Kidney (tissue), 14 donors: ENCODE data around the gene DTNB. TPM values are rescaled to one million over a fixed set of nuclear protein-coding genes. Genes with fewer than 3 reads are reported as not detected.

ENCODE experiments used
- DNase-seq, 5 donors: peaks; one replicate each; pipeline ENCODE4 v3.0.0-alpha.2; 2013 to 2020
- FAIRE-seq: peaks from 2 replicates; lab custom pipeline; 2012; peaks lifted over from hg19 to GRCh38; lab: Jason Lieb, UNC
- H3K27ac ChIP-seq, 2 donors: one replicate each; pipeline ENCODE4 v1.7.0; 2013; ENCODE audit warnings: low read depth in 2 of 2, low read length in 2 of 2, inconsistent platforms in 1 of 2
- H3K27me3 ChIP-seq: one replicate; pipeline ENCODE4 v1.7.1; 2013; ENCODE audit warnings: low read length, inconsistent platforms; ENCODE audit not compliant: control insufficient read depth, insufficient read depth
- H3K36me3 ChIP-seq, 3 donors: one replicate each; pipeline versions ENCODE4 v1.7.0 to v1.7.1; 2013; ENCODE audit warnings: low read length in 3 of 3, control low read depth in 1 of 3, inconsistent platforms in 1 of 3; ENCODE audit not compliant: insufficient read depth in 3 of 3, control insufficient read depth in 2 of 3
- H3K4me1 ChIP-seq, 3 donors: one replicate each; pipeline versions ENCODE4 v1.7.0 to v1.7.1; 2013; ENCODE audit warnings: low read length in 3 of 3, inconsistent platforms in 1 of 3, low read depth in 1 of 3; ENCODE audit not compliant: control insufficient read depth in 2 of 3, insufficient read depth in 2 of 3
- H3K4me3 ChIP-seq, 3 donors: one replicate each; pipeline versions ENCODE4 v1.7.0 to v1.8.1; 2013; ENCODE audit warnings: low read length in 3 of 3, control low read depth in 1 of 3, inconsistent platforms in 1 of 3
- H3K9ac ChIP-seq, 3 donors: one replicate each; pipeline versions ENCODE4 v1.7.0 to v1.7.1; 2013; ENCODE audit warnings: low read length in 3 of 3, control low read depth in 1 of 3, inconsistent platforms in 1 of 3
- H3K9me3 ChIP-seq, 3 donors: one replicate each; pipeline versions ENCODE4 v1.7.0 to v1.7.1; 2013; ENCODE audit warnings: low read length in 3 of 3, control low read depth in 1 of 3, inconsistent platforms in 1 of 3; ENCODE audit not compliant: control insufficient read depth in 2 of 3, insufficient read depth in 1 of 3
- intact Hi-C: fragments of 100-400 bp; cut with DNase I; formaldehyde crosslinking; loops from one replicate; pipeline ENCODE4 v1.11.1; 2022
- polyA plus RNA-seq: library from polyadenylated mRNA; stranded (reverse); fragments of 350-450 nt; fragmentation: Illumina TruSeq; extraction: RNeasy Lipid Tissue Mini Kit (QIAGEN cat#74804); gene quantifications from one replicate; pipeline ENCODE4 v1.2.3, GENCODE V29; 2014; ENCODE audit warnings: low read depth, low replicate concordance; ENCODE audit not compliant: insufficient read depth
- total RNA-seq: library from RNA; stranded (reverse); fragmentation: NEBNext Ultra II Directional; extraction: Animal tissue kit (Norgen Biotek cat#: 25700); gene quantifications from one replicate; pipeline ENCODE4 v1.2.1, GENCODE V29; 2021
- TF ChIP-seq, protein P1 (sequence below): IDR thresholded peaks from 3 replicates; pipeline ENCODE4 v1.5.1; 2012; ENCODE audit warnings: mild to moderate bottlenecking, moderate library complexity, borderline replicate concordance; ENCODE audit not compliant: insufficient read depth; ENCODE audit errors: extremely low read depth
- donor health status: control.
- donor health status: control.
- donor health status: control.
- donor health status: control.
- donor health status: control.
- donor health status: DM: yes; HTN: yes; CAD: no.
- donor health status: Normal renal cell carcinoma (clear cell type).

Gene DTNB
- total and polyA plus RNA-seq, 2 donors from 2014 or later: 23.0 to 28.1 TPM

GRCh38 chr2:25594991-25595390 is 78.4 kb downstream of the DTNB start:
- Histone ChIP-seq H3K36me3 (no peaks in the 10 kb centered on the region), H3K27me3 (no peaks in the 10 kb centered on the region), H3K4me3 (no peak overlapping the region), H3K9me3 (no peaks in the 10 kb centered on the region), H3K9ac (no peak overlapping the region), H3K27ac (no peak overlapping the region), H3K4me1 (no peaks in the 10 kb centered on the region)
- intact Hi-C loops: no loop called here
- FAIRE-seq (no peak), DNase-seq (no peak)
- TF ChIP-seq, protein P1, sequence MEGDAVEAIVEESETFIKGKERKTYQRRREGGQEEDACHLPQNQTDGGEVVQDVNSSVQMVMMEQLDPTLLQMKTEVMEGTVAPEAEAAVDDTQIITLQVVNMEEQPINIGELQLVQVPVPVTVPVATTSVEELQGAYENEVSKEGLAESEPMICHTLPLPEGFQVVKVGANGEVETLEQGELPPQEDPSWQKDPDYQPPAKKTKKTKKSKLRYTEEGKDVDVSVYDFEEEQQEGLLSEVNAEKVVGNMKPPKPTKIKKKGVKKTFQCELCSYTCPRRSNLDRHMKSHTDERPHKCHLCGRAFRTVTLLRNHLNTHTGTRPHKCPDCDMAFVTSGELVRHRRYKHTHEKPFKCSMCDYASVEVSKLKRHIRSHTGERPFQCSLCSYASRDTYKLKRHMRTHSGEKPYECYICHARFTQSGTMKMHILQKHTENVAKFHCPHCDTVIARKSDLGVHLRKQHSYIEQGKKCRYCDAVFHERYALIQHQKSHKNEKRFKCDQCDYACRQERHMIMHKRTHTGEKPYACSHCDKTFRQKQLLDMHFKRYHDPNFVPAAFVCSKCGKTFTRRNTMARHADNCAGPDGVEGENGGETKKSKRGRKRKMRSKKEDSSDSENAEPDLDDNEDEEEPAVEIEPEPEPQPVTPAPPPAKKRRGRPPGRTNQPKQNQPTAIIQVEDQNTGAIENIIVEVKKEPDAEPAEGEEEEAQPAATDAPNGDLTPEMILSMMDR: no peak

GRCh38 chr2:25592766-25593292 is 80.5 kb downstream of the DTNB start:
- H3K27me3 ChIP-seq: no peaks in the 10 kb centered on the region
- H3K4me3 ChIP-seq: no peak overlapping the region
- H3K27ac ChIP-seq: no peak overlapping the region
- DNase-seq: no peak
- no peaks in the 10 kb centered on the region for H3K4me1 ChIP-seq
- no peaks in the 10 kb centered on the region for H3K36me3 ChIP-seq
- intact Hi-C loops: no loop called here
- TF ChIP-seq, protein P1: no peak
- no peak overlapping the region for H3K9ac ChIP-seq
- no peaks in the 10 kb centered on the region for H3K9me3 ChIP-seq
- FAIRE-seq: no peak

DNA sequence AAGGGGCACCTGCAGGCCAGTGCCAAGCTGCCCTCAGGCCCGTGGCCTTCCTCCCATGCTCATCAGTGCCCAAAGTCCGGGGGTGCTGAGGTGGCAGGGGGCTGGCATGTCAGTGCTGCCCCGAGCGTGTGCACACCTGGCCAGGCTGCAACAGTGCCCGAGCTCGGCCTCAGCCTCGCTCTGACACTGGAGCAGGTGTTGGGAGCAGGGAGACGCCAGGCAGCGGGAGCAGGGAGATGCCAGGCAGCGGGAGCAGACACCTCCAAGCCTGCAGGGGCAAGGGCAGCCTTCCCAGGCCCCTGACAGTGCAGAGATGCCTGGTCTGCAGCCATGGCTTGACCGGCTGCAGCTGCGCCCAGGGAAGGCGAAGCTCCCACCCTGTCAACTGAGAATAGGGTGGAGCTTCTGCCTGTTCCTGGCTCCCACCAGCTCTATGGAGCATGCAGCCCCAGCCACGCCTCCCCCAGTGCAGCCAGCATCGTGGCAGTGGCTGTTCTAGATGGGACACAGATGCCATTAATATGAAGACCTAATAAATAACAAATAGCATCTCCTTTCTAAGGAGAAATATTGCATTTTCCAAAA is 82.4 kb downstream of the DTNB start:
- no peaks in the 10 kb centered on the region for H3K9me3 ChIP-seq
- H3K36me3 ChIP-seq: no peaks in the 10 kb centered on the region
- no peak overlapping the region for H3K27ac ChIP-seq
- H3K27me3 ChIP-seq: no peaks in the 10 kb centered on the region
- intact Hi-C loops: no loop called here
- H3K9ac ChIP-seq: no peak overlapping the region
- DNase-seq: peak in 4 of 5 donors; percentile 25 to 55 (median 40)
- no peaks in the 10 kb centered on the region for H3K4me1 ChIP-seq
- FAIRE-seq: no peak
- no peak overlapping the region for H3K4me3 ChIP-seq
- TF ChIP-seq, protein P1: no peak

DNA sequence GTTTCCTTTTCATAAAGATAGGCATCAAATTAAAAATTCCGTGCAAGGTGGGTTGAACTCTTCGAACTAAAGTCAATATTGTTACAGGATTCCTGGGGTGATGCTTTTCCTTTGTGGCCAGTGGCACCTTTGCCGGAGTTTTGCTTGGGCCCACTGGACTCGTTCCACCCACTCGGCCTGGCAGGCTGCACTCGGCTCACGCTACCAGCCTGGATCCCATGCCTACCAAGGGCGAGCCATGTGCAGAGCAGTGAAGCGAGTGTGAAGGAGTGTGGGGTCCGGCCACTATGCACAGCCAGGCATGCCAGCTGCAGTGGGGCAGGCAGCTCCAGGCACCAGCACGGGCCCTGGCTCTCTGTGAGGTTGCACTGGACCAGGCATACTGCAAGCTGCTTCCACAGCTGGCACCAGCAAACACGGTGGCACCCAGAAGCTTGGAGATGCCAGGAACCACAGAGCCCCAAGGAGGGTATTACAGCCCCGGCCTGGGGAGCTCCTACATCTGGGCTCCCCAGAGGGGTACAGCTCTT is 83.6 kb downstream of the DTNB start:
- intact Hi-C loops: no loop called here
- no peak overlapping the region for H3K9ac ChIP-seq
- no peak for FAIRE-seq

More for the DNA sequence above, 83.6 kb downstream of the DTNB start:
- H3K4me3 ChIP-seq: no peak overlapping the region
- H3K36me3 ChIP-seq: no peaks in the 10 kb centered on the region
- no peak for DNase-seq
- H3K9me3 ChIP-seq: no peaks in the 10 kb centered on the region
- TF ChIP-seq, protein P1: no peak
- H3K27ac ChIP-seq: no peak overlapping the region
- no peaks in the 10 kb centered on the region for H3K4me1 ChIP-seq
- no peaks in the 10 kb centered on the region for H3K27me3 ChIP-seq
